GM23338 (cell line): Measurements from ENCODE around the gene CCDC124. TPM values are rescaled to one million over a fixed set of nuclear protein-coding genes. Genes with fewer than 3 reads are reported as not detected.

ENCODE experiments used
- ATAC-seq: fragments of 200-7000 bp; cut with Tn5 transposase; 3 replicates; pipeline ENCODE4 v1.9.1; 2020
- DNase-seq: peaks from one replicate; pipeline ENCODE4 v3.0.0-alpha.2; 2015; ENCODE audit warnings: low spot score
- H2AFZ ChIP-seq: fragments of 200-600 bp; sonication (generic); 2 replicates; pipeline ENCODE4 v1.8.0; 2016; ENCODE audit warnings: antibody characterized with exemption, mild to moderate bottlenecking, moderate library complexity
- H3F3A ChIP-seq: fragments of 200-600 bp; sonication (generic); replicated peaks from 2 replicates; pipeline ENCODE4 v1.8.0; 2017; ENCODE audit warnings: antibody characterized with exemption, mixed run types, low read depth
- H3K27ac ChIP-seq: fragments of 200-600 bp; sonication (generic); 2 replicates; pipeline ENCODE4 v1.6.1; 2016; ENCODE audit warnings: low read depth
- H3K27me3 ChIP-seq: fragments of 200-600 bp; sonication (generic); 2 replicates; pipeline ENCODE4 v1.8.0; 2016; ENCODE audit warnings: mild to moderate bottlenecking, mixed run types, moderate library complexity; ENCODE audit not compliant: insufficient read depth
- H3K36me3 ChIP-seq: fragments of 200-600 bp; sonication (generic); 2 replicates; pipeline ENCODE4 v1.8.0; 2016; ENCODE audit warnings: mild to moderate bottlenecking; ENCODE audit not compliant: insufficient read depth
- H3K4me1 ChIP-seq: fragments of 200-600 bp; sonication (generic); 2 replicates; pipeline ENCODE4 v1.8.0; 2016; ENCODE audit warnings: mild to moderate bottlenecking, moderate library complexity; ENCODE audit not compliant: insufficient read depth
- H3K4me2 ChIP-seq: fragments of 200-600 bp; sonication (generic); 2 replicates; pipeline ENCODE4 v1.7.1; 2017; ENCODE audit warnings: mixed run types
- H3K4me3 ChIP-seq: fragments of 200-600 bp; sonication (generic); 2 replicates; pipeline ENCODE4 v1.6.1; 2016; ENCODE audit warnings: mixed run types
- H3K79me2 ChIP-seq: fragments of 200-600 bp; sonication (generic); replicated peaks from 2 replicates; pipeline ENCODE4 v1.8.0; 2017; ENCODE audit warnings: mild to moderate bottlenecking; ENCODE audit not compliant: insufficient read depth
- H3K9me2 ChIP-seq: fragments of 200-600 bp; sonication (generic); 2 replicates; pipeline ENCODE4 v1.8.0; 2017; ENCODE audit not compliant: insufficient read depth
- H4K20me1 ChIP-seq: fragments of 200-600 bp; sonication (generic); replicated peaks from 2 replicates; pipeline ENCODE4 v1.8.0; 2017; ENCODE audit warnings: mild to moderate bottlenecking; ENCODE audit not compliant: insufficient read depth
- H3K27ac Mint-ChIP-seq: 2 replicates; pipeline ENCODE4 v1.8.0; 2020; ENCODE audit warnings: inconsistent platforms, mild to moderate bottlenecking, moderate library complexity, mixed read lengths
- H3K27me3 Mint-ChIP-seq: 3 replicates; pipeline ENCODE4 v1.8.0; 2022; ENCODE audit warnings: low read depth, mild to moderate bottlenecking, moderate library complexity, mixed read lengths, inconsistent platforms; ENCODE audit not compliant: insufficient read depth, poor library complexity
- H3K36me3 Mint-ChIP-seq: 3 replicates; pipeline ENCODE4 v1.8.0; 2021; ENCODE audit warnings: low read depth, mild to moderate bottlenecking, inconsistent platforms, moderate library complexity, mixed read lengths
- H3K4me1 Mint-ChIP-seq: 3 replicates; pipeline ENCODE4 v1.8.0; 2020; ENCODE audit warnings: mild to moderate bottlenecking, inconsistent platforms, mixed read lengths
- H3K4me3 Mint-ChIP-seq: 3 replicates; pipeline ENCODE4 v1.8.0; 2021; ENCODE audit warnings: moderate library complexity, mild to moderate bottlenecking, inconsistent platforms, mixed read lengths
- H3K9me3 Mint-ChIP-seq: 3 replicates; pipeline ENCODE4 v1.8.0; 2020; ENCODE audit warnings: moderate library complexity, mild to moderate bottlenecking, inconsistent platforms, mixed read lengths
- CREB1 ChIP-seq: fragments of 250-450 bp; sonication (Bioruptor Pico); IDR thresholded peaks from 2 replicates; pipeline ENCODE4 v1.5.0; 2020; ENCODE audit warnings: low read depth, mild to moderate bottlenecking, moderate library complexity
- ZNF331 ChIP-seq: fragments of 250-450 bp; sonication (Bioruptor Pico); IDR thresholded peaks from 2 replicates; pipeline ENCODE4 v1.5.0; 2020; ENCODE audit warnings: low read depth, mild to moderate bottlenecking, moderate library complexity
- polyA plus RNA-seq: library from polyadenylated mRNA; unstranded; fragments of >200 nt; fragmentation: Nextera tagmentation; extraction: Ambion mirVana; gene quantifications from 2 replicates; pipeline ENCODE4 v1.2.1, GENCODE V29; 2016
- total RNA-seq: library from RNA; depleted of rRNA; stranded (reverse); fragments of >200 nt; shearing (Covaris generic); gene quantifications from 2 replicates; pipeline ENCODE4 v1.2.3, GENCODE V29; 2014
- TF ChIP-seq, protein P1 (sequence below): fragments of 250-450 bp; sonication (Bioruptor Pico); IDR thresholded peaks from 2 replicates; pipeline ENCODE4 v1.5.0; 2020; ENCODE audit warnings: mild to moderate bottlenecking, moderate library complexity

CCDC124 gene
- total and polyA plus RNA-seq, 2 experiments from 2014 or later = 56.0 to 182 TPM

DNA sequence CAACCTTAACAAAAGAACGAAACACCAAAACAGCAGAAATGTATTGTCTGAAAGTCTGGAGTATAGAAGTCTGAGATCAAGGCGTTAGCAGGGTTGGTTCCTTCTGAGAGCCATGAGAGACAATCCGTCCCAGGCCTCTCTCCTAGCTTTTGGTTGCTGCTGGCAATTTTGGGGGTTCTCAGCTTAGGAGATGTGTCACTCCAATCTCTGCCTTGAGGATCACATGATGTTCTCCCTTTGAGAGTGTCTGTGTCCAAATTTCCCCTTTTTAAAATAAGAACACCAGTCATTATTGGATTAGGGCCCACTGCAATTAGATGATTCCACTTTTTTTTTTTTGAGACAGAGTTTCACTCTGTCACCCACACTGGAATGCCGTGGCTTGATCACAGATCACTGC is 44.2 kb downstream of the CCDC124 start (continued):
- TF ChIP-seq, protein P1, sequence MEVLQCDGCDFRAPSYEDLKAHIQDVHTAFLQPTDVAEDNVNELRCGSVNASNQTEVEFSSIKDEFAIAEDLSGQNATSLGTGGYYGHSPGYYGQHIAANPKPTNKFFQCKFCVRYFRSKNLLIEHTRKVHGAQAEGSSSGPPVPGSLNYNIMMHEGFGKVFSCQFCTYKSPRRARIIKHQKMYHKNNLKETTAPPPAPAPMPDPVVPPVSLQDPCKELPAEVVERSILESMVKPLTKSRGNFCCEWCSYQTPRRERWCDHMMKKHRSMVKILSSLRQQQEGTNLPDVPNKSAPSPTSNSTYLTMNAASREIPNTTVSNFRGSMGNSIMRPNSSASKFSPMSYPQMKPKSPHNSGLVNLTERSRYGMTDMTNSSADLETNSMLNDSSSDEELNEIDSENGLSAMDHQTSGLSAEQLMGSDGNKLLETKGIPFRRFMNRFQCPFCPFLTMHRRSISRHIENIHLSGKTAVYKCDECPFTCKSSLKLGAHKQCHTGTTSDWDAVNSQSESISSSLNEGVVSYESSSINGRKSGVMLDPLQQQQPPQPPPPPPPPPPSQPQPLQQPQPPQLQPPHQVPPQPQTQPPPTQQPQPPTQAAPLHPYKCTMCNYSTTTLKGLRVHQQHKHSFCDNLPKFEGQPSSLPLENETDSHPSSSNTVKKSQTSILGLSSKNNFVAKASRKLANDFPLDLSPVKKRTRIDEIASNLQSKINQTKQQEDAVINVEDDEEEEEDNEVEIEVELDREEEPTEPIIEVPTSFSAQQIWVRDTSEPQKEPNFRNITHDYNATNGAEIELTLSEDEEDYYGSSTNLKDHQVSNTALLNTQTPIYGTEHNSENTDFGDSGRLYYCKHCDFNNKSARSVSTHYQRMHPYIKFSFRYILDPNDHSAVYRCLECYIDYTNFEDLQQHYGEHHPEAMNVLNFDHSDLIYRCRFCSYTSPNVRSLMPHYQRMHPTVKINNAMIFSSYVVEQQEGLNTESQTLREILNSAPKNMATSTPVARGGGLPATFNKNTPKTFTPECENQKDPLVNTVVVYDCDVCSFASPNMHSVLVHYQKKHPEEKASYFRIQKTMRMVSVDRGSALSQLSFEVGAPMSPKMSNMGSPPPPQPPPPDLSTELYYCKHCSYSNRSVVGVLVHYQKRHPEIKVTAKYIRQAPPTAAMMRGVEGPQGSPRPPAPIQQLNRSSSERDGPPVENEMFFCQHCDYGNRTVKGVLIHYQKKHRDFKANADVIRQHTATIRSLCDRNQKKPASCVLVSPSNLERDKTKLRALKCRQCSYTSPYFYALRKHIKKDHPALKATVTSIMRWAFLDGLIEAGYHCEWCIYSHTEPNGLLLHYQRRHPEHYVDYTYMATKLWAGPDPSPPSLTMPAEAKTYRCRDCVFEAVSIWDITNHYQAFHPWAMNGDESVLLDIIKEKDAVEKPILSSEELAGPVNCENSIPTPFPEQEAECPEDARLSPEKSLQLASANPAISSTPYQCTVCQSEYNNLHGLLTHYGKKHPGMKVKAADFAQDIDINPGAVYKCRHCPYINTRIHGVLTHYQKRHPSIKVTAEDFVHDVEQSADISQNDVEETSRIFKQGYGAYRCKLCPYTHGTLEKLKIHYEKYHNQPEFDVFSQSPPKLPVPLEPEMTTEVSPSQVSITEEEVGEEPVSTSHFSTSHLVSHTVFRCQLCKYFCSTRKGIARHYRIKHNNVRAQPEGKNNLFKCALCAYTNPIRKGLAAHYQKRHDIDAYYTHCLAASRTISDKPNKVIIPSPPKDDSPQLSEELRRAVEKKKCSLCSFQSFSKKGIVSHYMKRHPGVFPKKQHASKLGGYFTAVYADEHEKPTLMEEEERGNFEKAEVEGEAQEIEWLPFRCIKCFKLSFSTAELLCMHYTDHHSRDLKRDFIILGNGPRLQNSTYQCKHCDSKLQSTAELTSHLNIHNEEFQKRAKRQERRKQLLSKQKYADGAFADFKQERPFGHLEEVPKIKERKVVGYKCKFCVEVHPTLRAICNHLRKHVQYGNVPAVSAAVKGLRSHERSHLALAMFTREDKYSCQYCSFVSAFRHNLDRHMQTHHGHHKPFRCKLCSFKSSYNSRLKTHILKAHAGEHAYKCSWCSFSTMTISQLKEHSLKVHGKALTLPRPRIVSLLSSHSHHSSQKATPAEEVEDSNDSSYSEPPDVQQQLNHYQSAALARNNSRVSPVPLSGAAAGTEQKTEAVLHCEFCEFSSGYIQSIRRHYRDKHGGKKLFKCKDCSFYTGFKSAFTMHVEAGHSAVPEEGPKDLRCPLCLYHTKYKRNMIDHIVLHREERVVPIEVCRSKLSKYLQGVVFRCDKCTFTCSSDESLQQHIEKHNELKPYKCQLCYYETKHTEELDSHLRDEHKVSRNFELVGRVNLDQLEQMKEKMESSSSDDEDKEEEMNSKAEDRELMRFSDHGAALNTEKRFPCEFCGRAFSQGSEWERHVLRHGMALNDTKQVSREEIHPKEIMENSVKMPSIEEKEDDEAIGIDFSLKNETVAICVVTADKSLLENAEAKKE = no peak

DNA sequence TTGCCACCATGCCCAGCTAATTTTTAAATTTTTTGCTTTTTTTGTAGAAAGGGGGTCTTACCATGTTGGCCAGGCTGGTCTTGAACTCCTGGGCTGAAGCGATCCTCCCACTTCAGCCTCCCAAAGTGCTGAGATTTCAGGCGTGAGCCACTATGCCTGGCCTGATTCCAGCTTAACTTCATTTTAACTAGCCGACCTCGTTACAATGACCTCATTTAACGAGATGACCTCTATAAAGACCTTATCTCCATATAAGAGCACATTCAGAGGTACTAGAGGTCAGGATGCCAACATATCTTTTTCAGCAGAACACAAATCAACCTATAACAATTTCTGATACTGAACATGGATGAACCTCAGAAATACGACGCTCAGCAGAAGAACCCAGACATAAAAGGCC is 44.7 kb downstream of the CCDC124 start:
- H2AFZ ChIP-seq = no peak overlapping the region
- no peaks in the 10 kb centered on the region for H3K36me3 ChIP-seq
- H3K4me3 ChIP-seq = no peak overlapping the region
- no peaks in the 10 kb centered on the region for H3K4me1 ChIP-seq
- no peaks in the 10 kb centered on the region for H4K20me1 ChIP-seq
- Mint-ChIP-seq H3K27ac (no peak overlapping the region), H3K36me3 (peaks cover 2% of the 10 kb centered on the region; the same call in 2 of the 3 replicates), H3K9me3 (no peaks in the 10 kb centered on the region), H3K4me1 (no peaks in the 10 kb centered on the region), H3K4me3 (no peak overlapping the region), H3K27me3 (peaks cover 8% of the 10 kb centered on the region)
- TF ChIP-seq CREB1 (CRISPR knock-in tag) (no peak), ZNF331 (CRISPR knock-in tag) (no peak)
- TF ChIP-seq, protein P1 = no peak
- ATAC-seq (no peak), DNase-seq (no peak)
- H3K79me2 ChIP-seq = no peaks in the 10 kb centered on the region
- H3K27me3 ChIP-seq = no peaks in the 10 kb centered on the region
- no peak overlapping the region for H3K27ac ChIP-seq
- H3K9me2 ChIP-seq = no peaks in the 10 kb centered on the region
- H3K4me2 ChIP-seq = no peak overlapping the region
- no peaks in the 10 kb centered on the region for H3F3A ChIP-seq
